Caki2 (cell line): ENCODE results near the gene PLCL2. TPM values are rescaled to one million over a fixed set of nuclear protein-coding genes. Genes with fewer than 3 reads are reported as not detected.

Experiments
- DNase-seq: peaks from one replicate; pipeline ENCODE4 v3.0.0-alpha.2; 2015; ENCODE audit warnings: low read depth
- in situ Hi-C: cut with HindIII; loops from 2 replicates; pipeline ENCODE4 v1.10.0; 2016; ENCODE audit warnings: low sequenced_read_pairs, low pct_unique_long_range_greater_than_20kb, mixed read lengths
- total RNA-seq: library from RNA; depleted of rRNA; stranded (reverse); fragments of >200 nt; shearing (Covaris generic); gene quantifications from 2 replicates; pipeline ENCODE4 v1.2.3, GENCODE V29; 2014; ENCODE audit warnings: low replicate concordance

The PLCL2 gene
- total RNA-seq, 1 experiment from 2014 or later = 1.1 TPM

DNA sequence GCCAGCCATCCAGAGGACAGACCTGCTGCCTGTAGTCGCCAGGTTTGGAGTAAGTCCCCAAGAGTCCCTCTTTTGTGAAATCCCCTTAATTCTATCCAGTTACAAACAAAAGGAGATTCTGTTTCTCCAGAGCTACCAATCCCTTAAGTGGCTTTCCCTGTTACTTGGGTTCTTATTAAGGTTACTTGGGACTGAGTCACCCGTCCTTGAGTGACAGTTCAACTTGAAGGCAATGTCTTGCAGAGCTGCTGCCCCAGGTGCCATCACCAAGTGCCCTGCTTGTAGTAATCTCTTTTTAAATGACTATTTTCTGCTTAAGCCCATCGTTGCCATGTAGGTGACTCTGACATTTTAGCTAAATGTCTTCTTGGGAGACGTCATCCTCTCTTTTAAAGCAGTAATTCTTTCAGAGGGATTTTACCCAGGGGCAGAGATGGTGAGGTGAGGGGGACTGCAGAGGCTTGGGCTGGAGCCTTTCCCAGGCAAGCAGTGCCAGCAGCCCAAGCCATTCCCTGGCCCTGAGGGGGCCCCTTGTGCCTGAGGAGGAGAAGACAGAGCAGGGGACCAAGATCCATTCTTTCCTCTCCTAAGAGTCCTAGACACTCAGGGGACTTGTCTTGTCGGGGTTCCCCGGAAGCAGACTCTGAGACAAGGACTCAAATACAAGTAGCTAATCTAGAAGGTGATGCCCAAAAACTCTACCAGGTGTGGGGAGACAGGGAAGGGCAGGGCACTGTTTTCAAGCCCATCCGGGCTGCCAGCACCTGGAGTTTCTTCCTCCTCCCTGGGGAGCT, 253.7 kb downstream of the PLCL2 start:
- in situ Hi-C loops = no loop called here

More for the DNA sequence above, 253.7 kb downstream of the PLCL2 start:
- no peak for DNase-seq
